CD14-positive monocyte (primary cell): ENCODE data around the gene NOP56. TPM values are rescaled to one million over a fixed set of nuclear protein-coding genes. Genes with fewer than 3 reads are reported as not detected.
"Not testable (repeated sequence)": the region's sequence is repeated elsewhere in the genome, so short reads cannot be mapped to it uniquely, and the experiment has no call there.

Source experiments
- DNase-seq, 3 donors: peaks; one replicate each; pipeline ENCODE4 v3.0.0-alpha.2; 2011 to 2022
- H2AFZ ChIP-seq: 2 replicates; pipeline ENCODE4 v1.6.0; 2012; ENCODE audit warnings: mild to moderate bottlenecking, low read depth, low read length, inconsistent platforms; ENCODE audit not compliant: insufficient read depth, poor library complexity, severe bottlenecking
- H3K27ac ChIP-seq, 2 donors: 1 replicate in 1 of 2; 2 replicates in 1 of 2; pipeline ENCODE4 v1.5.1; 2012 to 2013; ENCODE audit warnings: low read length in 2 of 2, control low read depth in 1 of 2, inconsistent platforms in 1 of 2, low read depth in 1 of 2, mild to moderate bottlenecking in 1 of 2
- H3K27me3 ChIP-seq, 2 donors: one replicate each; pipeline versions ENCODE4 v1.6.0 to v1.6.1; 2011 to 2013; ENCODE audit warnings: low read length in 2 of 2; ENCODE audit not compliant: control insufficient read depth in 2 of 2, insufficient read depth in 2 of 2
- H3K36me3 ChIP-seq, 2 donors: replicated peaks in 1 of 2; 1 replicate in 1 of 2; 2 replicates in 1 of 2; pipeline versions ENCODE4 v1.5.1 to v1.6.1; 2012 to 2013; ENCODE audit warnings: low read length in 2 of 2, control low read depth in 1 of 2, inconsistent platforms in 1 of 2, mild to moderate bottlenecking in 1 of 2; ENCODE audit not compliant: insufficient read depth in 2 of 2, control insufficient read depth in 1 of 2
- H3K4me1 ChIP-seq, 2 donors: 1 replicate in 1 of 2; 2 replicates in 1 of 2; pipeline versions ENCODE4 v1.5.1 to v1.6.1; 2012 to 2013; ENCODE audit warnings: low read length in 2 of 2, control low read depth in 1 of 2, inconsistent platforms in 1 of 2, mild to moderate bottlenecking in 1 of 2, moderate library complexity in 1 of 2; ENCODE audit not compliant: insufficient read depth in 2 of 2, control insufficient read depth in 1 of 2
- H3K4me2 ChIP-seq: replicated peaks from 2 replicates; pipeline ENCODE3; 2012; ENCODE audit warnings: low read length, moderate library complexity, mild to moderate bottlenecking; ENCODE audit not compliant: poor library complexity, severe bottlenecking; ENCODE audit errors: extremely low read depth
- H3K4me3 ChIP-seq, 3 experiments: fragments of 200-600 bp in 1 of 3; sonication (generic) in 1 of 3; replicated peaks in 1 of 3; 1 replicate in 2 of 3; 2 replicates in 1 of 3; pipeline ENCODE4 v1.5.1; 2011 to 2013; ENCODE audit warnings: low read length in 3 of 3, mild to moderate bottlenecking in 3 of 3, control low read depth in 2 of 3, low read depth in 2 of 3, inconsistent platforms in 1 of 3, moderate library complexity in 1 of 3
- H3K79me2 ChIP-seq: 2 replicates; pipeline ENCODE4 v1.6.0; 2012; ENCODE audit warnings: mild to moderate bottlenecking, control low read depth, inconsistent platforms, low read length, moderate library complexity; ENCODE audit not compliant: insufficient read depth
- H3K9ac ChIP-seq: 2 replicates; pipeline ENCODE4 v1.6.0; 2017; ENCODE audit warnings: low read length, mild to moderate bottlenecking; ENCODE audit not compliant: insufficient read depth, poor library complexity, severe bottlenecking
- H3K9me3 ChIP-seq, 2 donors: replicated peaks in 1 of 2; 1 replicate in 1 of 2; 2 replicates in 1 of 2; pipeline versions ENCODE4 v1.5.1 to v1.6.1; 2012 to 2013; ENCODE audit warnings: low read length in 2 of 2, control low read depth in 1 of 2; ENCODE audit not compliant: control insufficient read depth in 1 of 2, insufficient read depth in 1 of 2
- H4K20me1 ChIP-seq: 2 replicates; pipeline ENCODE4 v1.6.0; 2012; ENCODE audit warnings: mild to moderate bottlenecking, low read length, control low read depth, moderate library complexity; ENCODE audit not compliant: insufficient read depth
- H3K27ac Mint-ChIP-seq, 7 donors: one replicate each; pipeline ENCODE4 v1.8.0; 2020; ENCODE audit warnings: mild to moderate bottlenecking in 7 of 7, mixed read lengths in 7 of 7, moderate library complexity in 6 of 7, inconsistent platforms in 2 of 7
- H3K27me3 Mint-ChIP-seq, 3 donors: one replicate each; pipeline ENCODE4 v1.8.0; 2021 to 2022; ENCODE audit warnings: low read depth in 3 of 3, mild to moderate bottlenecking in 3 of 3, mixed read lengths in 3 of 3, moderate library complexity in 3 of 3, inconsistent platforms in 1 of 3
- H3K36me3 Mint-ChIP-seq, 2 donors: one replicate each; pipeline ENCODE4 v1.8.0; 2020; ENCODE audit warnings: mixed read lengths in 2 of 2, inconsistent platforms in 1 of 2, mild to moderate bottlenecking in 1 of 2
- H3K4me1 Mint-ChIP-seq: one replicate; pipeline ENCODE4 v1.8.0; 2020; ENCODE audit warnings: mild to moderate bottlenecking, mixed read lengths
- H3K4me3 Mint-ChIP-seq, 2 donors: one replicate each; pipeline ENCODE4 v1.8.0; 2020; ENCODE audit warnings: mild to moderate bottlenecking in 2 of 2, mixed read lengths in 2 of 2, moderate library complexity in 1 of 2
- H3K9me3 Mint-ChIP-seq, 7 donors: one replicate each; pipeline ENCODE4 v1.8.0; 2020 to 2022; ENCODE audit warnings: mixed read lengths in 7 of 7, mild to moderate bottlenecking in 6 of 7, moderate library complexity in 6 of 7, inconsistent platforms in 2 of 7
- WGBS: methylation state at CpG from one replicate; pipeline ENCODE4 v1.1.5; 2013; ENCODE audit warnings: missing lambda C conversion rate; ENCODE audit not compliant: insufficient coverage; 5-methylcytosine and 5-hydroxymethylcytosine counted together
- intact Hi-C, 2 donors: fragments of 100-400 bp; cut with micrococcal nuclease; formaldehyde crosslinking; loops; one replicate each; pipeline versions ENCODE4 v1.15.0 to v1.15.1; 2023
- polyA plus RNA-seq, 3 donors: library from polyadenylated mRNA; depleted of rRNA in 1 of 3; unstranded in 2 of 3; stranded (reverse) in 1 of 3; fragments of 300-500 nt in 2 of 3; fragments of >200 nt in 1 of 3; fragmentation: Illumina TruSeq in 2 of 3; gene quantifications; 1 replicate in 2 of 3; 2 replicates in 1 of 3; pipeline ENCODE4 v1.2.3, GENCODE V29; 2012 to 2021
- TF ChIP-seq, protein P1 (sequence below): fragments of 200-600 bp; IDR thresholded peaks from one replicate; pipeline ENCODE4 v1.8.0; 2022; ENCODE audit warnings: antibody characterized with exemption, mild to moderate bottlenecking

Gene NOP56
- polyA plus RNA-seq, 3 donors = 27.3 to 102 (median 33.1) TPM

DNA sequence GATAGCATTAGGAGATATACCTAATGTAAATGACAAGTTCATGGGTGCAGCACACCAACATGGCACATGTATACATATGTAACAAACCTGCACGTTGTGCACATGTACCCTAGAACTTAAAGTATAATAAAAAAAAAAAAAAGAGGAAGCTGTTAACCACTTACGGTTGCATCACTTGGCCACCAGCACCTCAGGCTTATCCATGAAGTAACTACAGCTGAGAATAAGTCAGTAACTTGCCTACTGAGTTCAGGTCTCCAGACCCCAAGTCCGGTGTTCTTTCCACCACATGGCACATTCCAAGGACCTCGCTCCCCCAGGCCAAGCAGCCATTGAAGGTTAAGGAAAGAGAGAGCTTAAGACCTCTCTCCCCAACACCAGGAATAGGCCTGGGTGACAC, 32.4 kb downstream of the NOP56 start:
- peaks cover 2 to 20% of the 10 kb centered on the region in 2 donors for H3K27me3 ChIP-seq
- not testable (repeated sequence) for H3K36me3 ChIP-seq, H3K36me3 Mint-ChIP-seq, H3K9ac ChIP-seq, H4K20me1 ChIP-seq, H3K79me2 ChIP-seq, H3K27ac Mint-ChIP-seq, H3K4me3 Mint-ChIP-seq, H3K4me3 ChIP-seq, H3K27ac ChIP-seq, H2AFZ ChIP-seq, H3K4me2 ChIP-seq
- DNase-seq = peak; percentile 64 to 76 (median 66)
- Mint-ChIP-seq H3K9me3 (peaks cover 6 to 20% (median 7%) of the 10 kb centered on the region in 7 donors), H3K27me3 (peaks cover 31 to 37% (median 35%) of the 10 kb centered on the region in 3 donors), H3K4me1 (peaks cover 12% of the 10 kb centered on the region)
- intact Hi-C loops = loop anchor here (5.0 to 10.0 kb wide), 3 partner anchors 57 to 310 kb away; no protein-coding TSS in a partner anchor
- WGBS = no CpG with 5 or more reads among the region's 4 CpGs
- peaks cover 8 to 12% of the 10 kb centered on the region in 2 donors for H3K9me3 ChIP-seq
- H3K4me1 ChIP-seq = peaks cover 13 to 16% of the 10 kb centered on the region in 2 donors

DNA sequence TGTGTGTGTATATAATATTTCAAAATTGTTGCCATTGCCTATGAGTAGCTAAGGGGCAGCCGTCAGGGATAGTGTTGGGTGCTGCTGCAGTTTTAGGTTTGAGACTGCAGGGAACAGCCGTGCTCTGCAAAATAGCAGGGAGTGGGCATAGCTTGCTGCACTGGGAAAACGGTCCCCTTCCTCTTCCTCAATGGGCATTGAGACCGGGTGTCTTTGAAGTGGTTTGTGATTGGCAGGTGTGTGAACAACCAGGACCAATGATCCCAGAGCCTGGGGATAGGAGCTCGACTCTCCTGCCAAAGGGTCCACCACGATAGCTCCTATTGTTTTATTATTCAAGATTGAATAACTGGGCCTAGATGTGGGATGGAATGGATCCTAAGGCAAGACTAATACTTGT, 35.1 kb downstream of the NOP56 start:
- intact Hi-C loops = loop anchor here (5.0 to 10.0 kb wide), 3 partner anchors 55 to 307 kb away; no protein-coding TSS in a partner anchor

More for the DNA sequence above, 35.1 kb downstream of the NOP56 start:
- peak overlapping the region in 1 of 2 donors; percentile 67 for H3K4me3 Mint-ChIP-seq
- WGBS = 59% methylated on average over 5 of the region's 6 CpGs
- Histone ChIP-seq H3K79me2 (no peaks in the 10 kb centered on the region), H3K9me3 (peaks cover 0 to 4% of the 10 kb centered on the region in 2 donors), H3K4me3 (no peak overlapping the region), H3K36me3 (no peaks in the 10 kb centered on the region), H3K27ac (no peak overlapping the region), H3K27me3 (peaks cover 22 to 44% of the 10 kb centered on the region in 2 donors), H3K4me1 (peaks cover 13 to 22% of the 10 kb centered on the region in 2 donors), H3K9ac (no peak overlapping the region), H3K4me2 (peak overlapping the region; percentile 14), H2AFZ (no peak overlapping the region), H4K20me1 (no peaks in the 10 kb centered on the region)
- peaks cover 0 to 14% (median 8%) of the 10 kb centered on the region in 7 donors for H3K9me3 Mint-ChIP-seq
- peaks cover 55 to 61% (median 59%) of the 10 kb centered on the region in 3 donors for H3K27me3 Mint-ChIP-seq
- TF ChIP-seq, protein P1, sequence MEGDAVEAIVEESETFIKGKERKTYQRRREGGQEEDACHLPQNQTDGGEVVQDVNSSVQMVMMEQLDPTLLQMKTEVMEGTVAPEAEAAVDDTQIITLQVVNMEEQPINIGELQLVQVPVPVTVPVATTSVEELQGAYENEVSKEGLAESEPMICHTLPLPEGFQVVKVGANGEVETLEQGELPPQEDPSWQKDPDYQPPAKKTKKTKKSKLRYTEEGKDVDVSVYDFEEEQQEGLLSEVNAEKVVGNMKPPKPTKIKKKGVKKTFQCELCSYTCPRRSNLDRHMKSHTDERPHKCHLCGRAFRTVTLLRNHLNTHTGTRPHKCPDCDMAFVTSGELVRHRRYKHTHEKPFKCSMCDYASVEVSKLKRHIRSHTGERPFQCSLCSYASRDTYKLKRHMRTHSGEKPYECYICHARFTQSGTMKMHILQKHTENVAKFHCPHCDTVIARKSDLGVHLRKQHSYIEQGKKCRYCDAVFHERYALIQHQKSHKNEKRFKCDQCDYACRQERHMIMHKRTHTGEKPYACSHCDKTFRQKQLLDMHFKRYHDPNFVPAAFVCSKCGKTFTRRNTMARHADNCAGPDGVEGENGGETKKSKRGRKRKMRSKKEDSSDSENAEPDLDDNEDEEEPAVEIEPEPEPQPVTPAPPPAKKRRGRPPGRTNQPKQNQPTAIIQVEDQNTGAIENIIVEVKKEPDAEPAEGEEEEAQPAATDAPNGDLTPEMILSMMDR = no peak
- H3K27ac Mint-ChIP-seq = peak overlapping the region in 1 of 7 donors; percentile 30
- no peak for DNase-seq
- peaks cover 18% of the 10 kb centered on the region for H3K4me1 Mint-ChIP-seq
- peaks cover 4 to 15% of the 10 kb centered on the region in 2 donors for H3K36me3 Mint-ChIP-seq
